GM19193 (cell line): ENCODE measurements around the gene B3GAT2.

Experiments
- POLR2A ChIP-seq: IDR thresholded peaks from 4 replicates; pipeline ENCODE4 v1.6.1; 2011; ENCODE audit not compliant: insufficient read depth, insufficient read length; ENCODE audit errors: extremely low read depth

B3GAT2 gene

GRCh38 chr6:70857387-70858077 lies 99.3 kb downstream of the B3GAT2 start:
- TF ChIP-seq POLR2A = no peak

GRCh38 chr6:70852667-70853246 lies 104.1 kb downstream of the B3GAT2 start:
- no peak for TF ChIP-seq POLR2A

GRCh38 chr6:70849348-70850069 lies 107.4 kb downstream of the B3GAT2 start:
- TF ChIP-seq POLR2A = no peak

GRCh38 chr6:70847106-70848084 lies 109.5 kb downstream of the B3GAT2 start:
- no peak for TF ChIP-seq POLR2A

GRCh38 chr6:70846207-70846835 lies 110.5 kb downstream of the B3GAT2 start:
- no peak for TF ChIP-seq POLR2A

GRCh38 chr6:70844301-70844700 lies 112.6 kb downstream of the B3GAT2 start:
- no peak for TF ChIP-seq POLR2A

GRCh38 chr6:70843328-70843918 lies 113.4 kb downstream of the B3GAT2 start:
- no peak for TF ChIP-seq POLR2A

GRCh38 chr6:70842541-70842940 lies 114.3 kb downstream of the B3GAT2 start:
- TF ChIP-seq POLR2A = no peak

- TF ChIP-seq POLR2A = no peak
Observed at GRCh38 chr6:70841112-70841511, 115.7 kb downstream of the B3GAT2 start.

- TF ChIP-seq POLR2A = no peak
Observed at GRCh38 chr6:70839286-70840266, 117.3 kb downstream of the B3GAT2 start.

- no peak for TF ChIP-seq POLR2A
Observed at GRCh38 chr6:70838907-70839285, 118.0 kb downstream of the B3GAT2 start.

GRCh38 chr6:70834520-70834919 lies 122.3 kb downstream of the B3GAT2 start:
- TF ChIP-seq POLR2A = no peak

- no peak for TF ChIP-seq POLR2A
Observed at GRCh38 chr6:70831427-70831826, 125.4 kb downstream of the B3GAT2 start.
